Prostate gland (tissue), 2 donors: ENCODE measurements around the gene SLC11A1.

Experiments
- POLR2A ChIP-seq: fragments of 450-650 bp; IDR thresholded peaks from one replicate; pipeline ENCODE4 v1.6.1; 2016; ENCODE audit warnings: antibody characterized with exemption, mild to moderate bottlenecking
- TF ChIP-seq, protein P1 (sequence below), 4 experiments: fragments of 200-600 bp in 2 of 4; fragments of 450-650 bp in 2 of 4; sonication (generic) in 2 of 4; IDR thresholded peaks; 1 replicate in 3 of 4; 2 replicates in 1 of 4; pipeline ENCODE4 v1.5.1; 2016 to 2019; ENCODE audit warnings: antibody characterized with exemption in 4 of 4, mild to moderate bottlenecking in 2 of 4, moderate library complexity in 2 of 4

DNA sequence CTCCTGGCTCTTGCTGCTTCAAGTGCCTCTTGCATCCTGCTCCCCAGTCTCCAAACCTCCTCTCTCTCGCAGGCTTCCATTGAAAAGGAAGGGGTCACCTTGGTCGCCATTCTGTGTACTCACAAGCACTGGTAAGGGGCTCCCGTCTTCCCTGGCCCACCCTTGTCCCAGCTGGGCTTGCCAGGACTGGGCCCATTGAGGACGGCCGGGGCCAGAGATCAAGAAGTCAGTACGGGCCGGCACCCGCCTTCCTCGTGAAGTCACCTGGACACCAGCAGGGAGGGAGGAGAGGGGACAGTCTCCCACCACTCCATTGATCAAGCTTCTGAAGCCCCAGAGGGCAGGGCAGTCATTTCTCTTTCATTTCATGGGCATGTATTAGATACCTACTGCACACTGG lies 41.4 kb upstream of the SLC11A1 start:
- TF ChIP-seq, protein P1, sequence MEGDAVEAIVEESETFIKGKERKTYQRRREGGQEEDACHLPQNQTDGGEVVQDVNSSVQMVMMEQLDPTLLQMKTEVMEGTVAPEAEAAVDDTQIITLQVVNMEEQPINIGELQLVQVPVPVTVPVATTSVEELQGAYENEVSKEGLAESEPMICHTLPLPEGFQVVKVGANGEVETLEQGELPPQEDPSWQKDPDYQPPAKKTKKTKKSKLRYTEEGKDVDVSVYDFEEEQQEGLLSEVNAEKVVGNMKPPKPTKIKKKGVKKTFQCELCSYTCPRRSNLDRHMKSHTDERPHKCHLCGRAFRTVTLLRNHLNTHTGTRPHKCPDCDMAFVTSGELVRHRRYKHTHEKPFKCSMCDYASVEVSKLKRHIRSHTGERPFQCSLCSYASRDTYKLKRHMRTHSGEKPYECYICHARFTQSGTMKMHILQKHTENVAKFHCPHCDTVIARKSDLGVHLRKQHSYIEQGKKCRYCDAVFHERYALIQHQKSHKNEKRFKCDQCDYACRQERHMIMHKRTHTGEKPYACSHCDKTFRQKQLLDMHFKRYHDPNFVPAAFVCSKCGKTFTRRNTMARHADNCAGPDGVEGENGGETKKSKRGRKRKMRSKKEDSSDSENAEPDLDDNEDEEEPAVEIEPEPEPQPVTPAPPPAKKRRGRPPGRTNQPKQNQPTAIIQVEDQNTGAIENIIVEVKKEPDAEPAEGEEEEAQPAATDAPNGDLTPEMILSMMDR (IDR thresholded peaks at IDR 0.05): no peak
- TF ChIP-seq POLR2A: no peak
